DOHH2 (cell line): ENCODE data around the gene FAM53B.

ENCODE experiments used
- H3F3A ChIP-seq: fragments of 200-600 bp; sonication (generic), shearing (Covaris generic); 2 replicates; pipeline ENCODE4 v1.6.0; 2016; ENCODE audit warnings: antibody characterized with exemption, mild to moderate bottlenecking; ENCODE audit not compliant: control insufficient read depth, insufficient read depth
- H3K27ac ChIP-seq: fragments of 200-600 bp; sonication (generic); 2 replicates; pipeline ENCODE4 v1.5.1; 2014; ENCODE audit warnings: low read depth, mild to moderate bottlenecking, low read length, moderate library complexity
- H3K27me3 ChIP-seq: fragments of 200-600 bp; sonication (generic); 2 replicates; pipeline ENCODE4 v1.6.1; 2014; ENCODE audit warnings: mild to moderate bottlenecking, low read length, mixed read lengths; ENCODE audit not compliant: control insufficient read depth
- H3K36me3 ChIP-seq: fragments of 200-600 bp; sonication (generic); 2 replicates; pipeline ENCODE4 v1.6.1; 2014; ENCODE audit warnings: mild to moderate bottlenecking, low read length, moderate library complexity, mixed read lengths; ENCODE audit not compliant: control insufficient read depth
- H3K4me1 ChIP-seq: fragments of 200-600 bp; sonication (generic); 2 replicates; pipeline ENCODE4 v1.6.1; 2014; ENCODE audit warnings: mild to moderate bottlenecking, low read length, mixed read lengths; ENCODE audit not compliant: control insufficient read depth
- H3K4me2 ChIP-seq: fragments of 200-600 bp; sonication (generic); 2 replicates; pipeline ENCODE4 v1.6.0; 2014; ENCODE audit warnings: mild to moderate bottlenecking, low read length, moderate library complexity
- H3K4me3 ChIP-seq: fragments of 200-600 bp; sonication (generic); 2 replicates; pipeline ENCODE4 v1.5.1; 2014; ENCODE audit warnings: mild to moderate bottlenecking, low read length, mixed read lengths
- H3K79me2 ChIP-seq: fragments of 200-600 bp; sonication (generic); 2 replicates; pipeline ENCODE4 v1.6.1; 2014; ENCODE audit warnings: mild to moderate bottlenecking, low read length, mixed read lengths; ENCODE audit not compliant: control insufficient read depth
- H3K9me2 ChIP-seq: fragments of 200-600 bp; sonication (generic); replicated peaks from 2 replicates; pipeline ENCODE4 v1.6.1; 2014; ENCODE audit warnings: mild to moderate bottlenecking, low read length, mixed read lengths; ENCODE audit not compliant: control insufficient read depth
- H3K9me3 ChIP-seq: fragments of 200-600 bp; sonication (generic); 2 replicates; pipeline ENCODE4 v1.6.1; 2014; ENCODE audit warnings: antibody characterized with exemption, low read length, mixed read lengths; ENCODE audit not compliant: control insufficient read depth, insufficient read depth
- H4K20me1 ChIP-seq: fragments of 200-600 bp; sonication (generic); 2 replicates; pipeline ENCODE4 v1.6.0; 2014; ENCODE audit warnings: low read depth, mild to moderate bottlenecking, antibody characterized with exemption, low read length, moderate library complexity; ENCODE audit not compliant: control insufficient read depth, insufficient read depth
- CTCF ChIP-seq: fragments of 200-600 bp; sonication (generic); IDR thresholded peaks from one replicate; pipeline ENCODE4 v1.5.1; 2014; ENCODE audit warnings: antibody characterized with exemption, mild to moderate bottlenecking, low read depth, low read length; ENCODE audit not compliant: poor library complexity, severe bottlenecking
- EZH2phosphoT487 ChIP-seq: fragments of 200-600 bp; sonication (generic); IDR thresholded peaks from 2 replicates; pipeline ENCODE4 v1.6.1; 2017; ENCODE audit warnings: borderline replicate concordance, mild to moderate bottlenecking, antibody characterized with exemption, low read length, moderate library complexity, mixed read lengths

The FAM53B gene

DNA sequence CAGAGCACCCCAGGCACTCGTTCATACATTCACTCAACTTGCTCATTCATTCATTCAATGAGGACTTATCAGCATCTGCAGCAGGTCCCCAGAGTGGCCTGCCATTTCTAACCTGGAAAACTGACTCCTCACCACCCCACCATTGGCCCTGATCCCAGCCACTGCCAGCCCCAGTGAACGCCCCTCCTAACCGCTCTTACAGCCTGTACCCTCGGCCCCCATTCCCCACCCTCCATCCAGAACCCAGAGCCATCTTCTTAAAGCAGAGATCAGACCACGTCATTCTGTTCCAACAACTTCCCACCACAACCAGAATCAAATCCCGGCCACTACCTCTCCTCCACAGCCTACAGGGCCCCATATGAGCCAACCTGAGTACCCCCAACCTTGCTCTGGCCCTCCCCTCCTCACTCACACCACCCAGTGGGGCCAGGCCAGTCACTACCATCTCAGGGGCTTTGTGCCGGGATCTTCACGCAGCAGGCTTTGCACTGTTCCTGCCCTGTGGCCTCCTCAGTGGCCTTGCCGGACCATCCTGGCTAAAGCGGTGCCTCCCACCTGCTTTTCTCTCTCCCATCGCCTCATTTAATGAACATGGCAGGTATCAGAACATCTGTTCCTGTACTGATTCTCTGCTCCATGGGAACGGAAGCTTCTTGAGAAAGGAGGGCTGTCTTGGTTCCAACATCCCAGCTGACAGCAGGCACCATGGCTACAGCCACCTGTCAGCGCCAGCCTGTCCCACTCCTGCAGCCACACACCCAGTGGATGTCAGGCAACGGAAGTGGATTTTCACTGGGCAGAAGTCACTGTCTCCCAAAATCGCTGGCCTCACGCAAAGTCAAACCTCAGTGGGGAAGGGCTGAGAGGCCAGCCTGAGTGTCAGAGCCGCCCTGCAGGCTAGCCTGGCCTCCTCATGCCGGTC, 45.4 kb downstream of the FAM53B start:
- no peaks in the 10 kb centered on the region for H3F3A ChIP-seq
- H3K9me2 ChIP-seq, result no peaks in the 10 kb centered on the region
- peaks cover 6% of the 10 kb centered on the region for H3K4me1 ChIP-seq
- H3K27me3 ChIP-seq, result no peaks in the 10 kb centered on the region
- H3K4me3 ChIP-seq, result no peak overlapping the region
- H3K36me3 ChIP-seq, result peaks cover 69% of the 10 kb centered on the region
- H3K9me3 ChIP-seq, result no peaks in the 10 kb centered on the region
- H3K27ac ChIP-seq, result no peak overlapping the region
- TF ChIP-seq EZH2phosphoT487 (no peak), CTCF (no peak)
- H3K79me2 ChIP-seq, result peaks cover 20% of the 10 kb centered on the region
- H3K4me2 ChIP-seq, result no peak overlapping the region
- no peaks in the 10 kb centered on the region for H4K20me1 ChIP-seq

DNA sequence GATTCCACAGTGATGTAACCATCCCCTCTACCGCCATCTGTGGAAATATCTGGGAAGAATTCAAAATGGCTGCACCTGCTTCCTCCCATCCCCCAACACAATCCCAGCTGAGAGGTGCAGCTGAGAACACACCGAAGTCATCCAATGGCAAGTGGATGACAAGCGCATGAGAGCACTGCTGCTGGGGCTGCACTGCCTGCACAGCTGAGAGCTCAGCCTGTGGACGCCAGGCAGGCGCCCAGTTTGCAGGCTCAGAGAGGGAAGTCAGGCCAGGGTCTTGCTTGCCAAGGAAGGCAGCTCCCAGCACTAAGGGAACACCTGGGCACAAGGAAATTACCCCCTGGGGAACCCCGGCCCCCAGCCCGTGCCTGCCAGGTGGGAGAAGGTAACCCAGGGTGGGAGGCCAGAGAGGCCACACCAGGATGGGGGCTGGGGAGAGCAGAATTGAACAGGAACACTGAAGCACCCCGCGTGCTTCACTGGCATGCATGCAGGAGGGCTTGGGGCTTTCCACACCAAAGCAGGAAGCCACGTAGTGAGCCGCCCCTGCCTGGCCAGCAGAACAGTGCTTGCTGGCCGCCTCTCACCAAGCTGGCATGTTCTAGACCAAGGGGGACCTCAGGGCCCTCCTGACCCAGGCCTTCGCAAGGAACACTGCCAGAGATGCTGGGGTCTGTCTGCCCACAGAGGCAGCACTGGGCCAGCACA, 46.2 kb downstream of the FAM53B start:
- no peaks in the 10 kb centered on the region for H3K9me2 ChIP-seq
- no peak overlapping the region for H3K27ac ChIP-seq
- no peaks in the 10 kb centered on the region for H4K20me1 ChIP-seq
- no peak overlapping the region for H3K4me3 ChIP-seq
- peaks cover 66% of the 10 kb centered on the region for H3K36me3 ChIP-seq
- H3K79me2 ChIP-seq, result peaks cover 20% of the 10 kb centered on the region
- TF ChIP-seq CTCF (no peak), EZH2phosphoT487 (no peak)
- 0 out of 2 replicates have a peak, but pooled peaks cover 4% of the 10 kb centered on the region for H3K4me1 ChIP-seq
- no peaks in the 10 kb centered on the region for H3F3A ChIP-seq
- no peak overlapping the region for H3K4me2 ChIP-seq
- H3K27me3 ChIP-seq, result no peaks in the 10 kb centered on the region
- H3K9me3 ChIP-seq, result no peaks in the 10 kb centered on the region

DNA sequence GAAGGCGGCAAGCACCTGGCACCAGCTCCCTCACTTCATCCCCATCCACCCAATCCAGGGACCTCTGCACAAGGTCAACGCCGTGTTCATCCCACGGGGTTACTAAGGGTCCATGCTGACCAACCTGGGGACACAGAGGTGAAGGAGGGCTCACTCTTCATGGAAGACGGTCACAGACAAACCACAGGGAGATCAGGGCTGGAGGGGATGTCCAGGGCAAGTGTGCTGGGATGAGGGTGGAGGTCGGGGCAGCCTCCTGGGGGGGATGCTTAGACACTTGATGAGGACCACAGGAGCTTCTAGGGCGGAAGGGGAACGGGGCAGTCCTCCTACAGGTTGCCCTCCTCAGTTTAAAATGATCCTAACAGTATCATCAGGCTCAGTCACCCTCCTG, 46.7 kb downstream of the FAM53B start:
- no peak for TF ChIP-seq EZH2phosphoT487
- no peak for TF ChIP-seq CTCF
- Histone ChIP-seq H3K27me3 (no peaks in the 10 kb centered on the region), H3K4me3 (no peak overlapping the region), H3K4me1 (0 out of 2 replicates have a peak, but pooled peaks cover 4% of the 10 kb centered on the region), H3K27ac (no peak overlapping the region), H3K9me3 (no peaks in the 10 kb centered on the region), H3K4me2 (no peak overlapping the region), H3K9me2 (no peaks in the 10 kb centered on the region), H3F3A (no peaks in the 10 kb centered on the region), H3K36me3 (peaks cover 61% of the 10 kb centered on the region), H4K20me1 (no peaks in the 10 kb centered on the region), H3K79me2 (peaks cover 15% of the 10 kb centered on the region)
